Hippocampal formation (tissue), 2 donors: ENCODE results near the gene FAAP20.

Experiments used
- DNase-seq, 2 donors: peaks; one replicate each; lab custom pipeline; 2025; lab: John Stamatoyannopoulos, UW

The FAAP20 gene

DNA sequence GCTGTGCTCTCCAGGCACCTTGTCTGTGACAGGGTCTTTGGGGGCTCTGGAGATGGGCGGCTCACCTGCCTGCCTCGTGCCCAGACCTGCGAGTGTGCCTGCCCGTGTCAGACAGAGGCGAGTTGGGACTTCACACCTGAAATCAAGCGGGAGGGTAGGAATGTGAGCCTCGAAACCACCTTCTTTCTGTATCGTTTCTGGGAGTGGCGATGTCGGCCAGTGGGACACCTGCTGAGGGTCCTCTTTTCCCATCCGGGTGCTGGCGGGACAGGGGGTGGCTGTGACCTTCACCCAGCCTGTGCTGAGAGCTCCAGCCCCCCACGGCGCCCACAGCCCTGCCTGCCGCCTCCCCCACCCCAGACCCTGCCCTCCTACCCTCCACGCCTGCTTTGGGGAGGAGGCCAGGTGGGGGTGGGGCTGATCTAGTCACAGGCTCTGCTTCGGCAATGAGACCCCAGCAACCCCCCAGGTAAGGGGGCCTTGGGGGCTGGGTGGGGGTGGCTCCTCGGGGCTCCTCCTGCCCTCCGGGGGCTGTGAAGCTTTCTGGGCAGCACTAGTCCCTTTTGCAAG, 15.6 kb upstream of the FAAP20 start:
- DNase-seq: no peak

DNA sequence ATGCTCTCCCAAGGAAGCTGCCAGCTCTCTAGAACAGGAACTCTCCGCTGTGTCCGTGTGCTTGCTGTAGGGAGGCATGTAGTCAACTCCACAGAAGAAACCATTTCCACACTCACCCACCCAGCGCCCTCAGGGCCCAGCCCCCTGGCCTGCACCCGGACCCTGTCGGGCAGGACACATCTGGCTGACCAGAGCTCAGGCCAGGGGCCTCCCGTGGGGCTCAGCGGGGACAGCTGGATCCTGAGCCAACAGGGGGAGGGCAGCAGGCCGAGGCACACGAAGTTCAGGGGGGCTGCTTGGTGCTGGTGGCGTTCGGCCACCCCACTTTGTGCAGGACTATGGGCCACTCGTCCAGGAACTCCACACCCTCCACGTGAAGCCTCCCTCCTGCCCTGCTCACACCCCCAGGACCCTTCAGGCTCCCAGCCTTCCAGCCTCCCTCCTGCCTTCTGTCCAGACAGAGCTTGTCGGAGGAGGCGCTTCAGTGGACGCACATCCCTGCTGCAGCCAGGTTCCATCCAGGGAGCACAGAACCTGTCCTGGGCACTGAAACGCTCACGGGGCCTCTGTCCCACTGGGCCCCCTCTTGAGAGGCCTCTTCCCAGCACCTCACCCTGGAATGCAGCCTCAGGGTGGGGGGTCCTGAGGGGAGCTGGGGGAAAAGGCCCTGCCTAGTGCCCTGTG, 15.0 kb upstream of the FAAP20 start:
- DNase-seq: no peak

DNA sequence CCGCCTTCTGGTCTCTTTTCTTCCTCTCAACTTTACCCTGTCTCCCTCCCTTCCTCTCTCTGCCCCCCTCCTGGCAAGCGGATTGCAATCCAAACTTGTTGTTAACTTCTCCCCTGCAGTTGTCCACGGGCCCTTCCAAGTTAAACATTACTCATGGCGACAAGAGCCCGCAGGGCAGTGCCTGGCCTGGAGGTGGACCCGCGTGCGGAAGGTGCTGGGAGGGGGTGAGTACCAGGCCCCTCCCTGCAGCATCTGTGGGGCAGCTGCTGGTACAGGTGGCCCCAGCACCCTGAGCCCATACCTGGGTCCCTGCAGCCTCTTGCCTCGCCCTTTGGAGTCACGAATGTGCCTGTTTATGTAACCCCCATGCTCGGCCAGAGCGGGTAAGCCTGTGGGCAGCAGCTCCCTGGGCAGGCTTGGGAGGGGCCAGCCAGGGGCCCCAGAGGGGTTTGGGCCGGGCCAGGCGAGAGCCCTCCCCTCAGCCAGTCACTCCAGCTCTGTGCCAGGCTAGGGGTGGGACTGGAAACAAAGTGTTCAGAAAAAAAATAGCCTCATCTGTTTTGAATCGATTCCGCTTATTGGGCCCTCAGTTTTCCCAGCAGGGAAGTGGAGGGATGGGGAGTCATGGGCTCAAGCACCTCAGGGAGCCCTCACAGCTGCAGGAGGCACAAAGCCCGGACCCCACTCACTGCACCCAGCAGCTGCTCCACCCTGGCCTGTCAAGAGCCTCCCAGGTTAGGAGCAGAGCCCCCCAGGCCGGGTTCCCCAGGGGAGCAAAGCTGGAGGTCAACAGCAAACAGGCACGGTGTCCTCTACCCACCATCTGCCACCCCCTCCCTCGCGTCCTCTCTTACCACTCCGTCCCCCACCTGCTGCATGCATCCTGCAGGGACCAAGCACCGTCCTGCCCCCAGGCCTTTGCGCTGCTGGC, 14.0 kb upstream of the FAAP20 start:
- DNase-seq: no peak

DNA sequence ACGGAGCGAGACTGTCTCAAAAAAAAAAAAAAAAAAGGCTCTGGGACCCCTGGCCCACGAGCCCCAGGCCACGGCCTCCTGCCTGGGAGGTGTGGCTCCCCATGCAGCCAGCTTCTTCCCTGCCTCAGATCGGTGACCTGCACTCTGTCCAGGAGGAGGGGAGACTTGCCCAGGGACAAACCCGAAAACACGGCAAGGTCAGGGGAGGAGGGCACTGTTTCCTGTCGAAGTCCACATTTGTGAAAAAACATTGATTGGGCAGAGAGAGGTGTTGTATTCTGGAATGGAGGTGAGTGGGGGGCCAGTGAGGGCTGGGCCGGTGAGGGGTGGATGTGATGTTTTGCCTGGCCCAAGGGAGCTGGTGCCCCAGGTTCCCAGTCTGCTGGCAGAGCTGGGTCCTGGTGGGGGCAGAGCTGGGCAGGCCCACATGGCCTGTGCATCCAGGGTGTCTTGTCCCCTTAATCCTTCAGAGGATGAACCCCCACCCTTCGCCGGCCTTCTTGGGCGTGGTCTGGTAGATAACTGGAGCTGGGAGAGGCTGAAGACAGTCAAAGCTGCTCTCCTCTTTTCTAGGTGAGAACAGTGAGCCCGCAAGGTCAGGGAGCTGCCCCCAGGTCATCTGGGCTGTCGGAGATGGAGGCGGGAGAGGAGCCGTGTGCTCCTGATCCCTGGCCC, 12.4 kb upstream of the FAAP20 start:
- no peak for DNase-seq

DNA sequence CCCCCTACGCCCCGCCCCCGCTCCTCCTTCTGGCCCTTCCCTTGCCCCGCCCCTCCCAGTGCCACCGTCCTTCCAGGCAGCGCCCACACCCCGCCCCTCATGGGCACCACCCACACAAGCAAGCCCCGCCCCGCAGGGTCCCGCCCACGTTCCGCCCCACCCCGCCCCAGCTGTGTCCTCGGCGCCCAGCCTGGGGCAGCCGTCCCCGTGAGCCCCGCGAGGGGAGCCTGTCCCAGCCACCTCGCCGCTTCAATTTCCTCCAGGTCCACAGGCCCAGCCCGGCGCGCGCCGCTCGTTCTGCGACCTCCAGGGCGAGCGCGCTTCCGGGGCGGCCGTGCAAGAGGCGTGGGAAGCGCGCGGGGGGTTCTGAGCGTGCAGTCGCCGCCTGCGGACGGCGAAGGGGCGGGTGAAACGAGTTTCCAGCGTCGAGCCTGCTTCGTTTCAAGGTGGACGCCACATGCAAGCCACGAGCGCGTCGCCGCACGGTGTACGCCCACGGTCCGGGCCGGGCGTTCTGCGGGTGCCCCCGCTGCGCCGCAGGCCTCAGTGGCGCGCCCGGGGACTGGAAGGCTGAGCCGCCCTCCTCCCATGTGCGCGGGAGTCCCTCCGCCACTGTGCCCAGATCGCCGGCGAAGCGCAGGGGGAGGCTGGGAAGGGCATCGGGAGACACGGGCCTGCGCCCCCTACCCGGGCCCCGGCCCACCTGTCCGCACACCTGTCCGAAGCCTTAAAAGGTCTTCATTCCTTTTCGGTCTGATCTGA, 10.8 kb upstream of the FAAP20 start:
- peak; percentile 92 to 97 for DNase-seq

DNA sequence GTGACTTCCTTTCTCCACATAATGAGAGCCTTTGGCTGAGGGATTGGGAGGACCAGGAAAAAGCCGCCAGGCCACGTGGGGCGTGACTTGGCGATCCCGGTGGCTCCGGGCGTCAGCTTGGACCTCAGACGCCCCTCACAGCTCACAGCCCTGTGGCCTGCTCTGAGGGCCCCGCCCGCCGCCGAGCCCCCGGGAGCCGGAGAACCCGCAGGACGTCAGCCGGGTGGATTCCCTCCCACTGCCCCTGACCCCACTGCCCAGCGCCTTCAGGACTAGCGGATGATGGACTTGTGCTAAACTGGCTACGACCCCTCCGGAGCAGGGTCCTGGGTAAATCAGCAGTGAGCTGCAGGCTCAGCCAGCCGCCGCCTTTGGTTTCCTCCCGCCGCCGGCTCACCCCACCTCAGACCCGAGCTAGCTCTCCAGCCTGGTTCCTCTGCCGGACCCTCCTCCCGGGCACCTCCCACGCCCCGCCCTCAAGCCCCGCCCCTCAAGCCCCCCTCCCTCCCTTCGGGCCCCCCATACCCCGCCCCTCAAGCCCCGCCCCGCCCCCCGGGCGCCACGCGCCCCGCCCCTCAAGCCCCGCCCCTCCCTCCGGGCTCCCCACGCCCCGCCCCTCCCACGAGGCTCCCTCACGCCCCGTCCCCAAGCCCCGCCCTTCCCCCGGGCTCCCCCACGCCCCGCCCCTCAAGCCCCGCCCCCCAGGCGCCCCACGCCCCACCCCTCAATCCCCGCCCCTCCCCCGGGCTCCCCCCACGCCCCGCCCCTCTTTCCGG, 10.0 kb upstream of the FAAP20 start:
- peak; percentile 85 to 93 for DNase-seq

DNA sequence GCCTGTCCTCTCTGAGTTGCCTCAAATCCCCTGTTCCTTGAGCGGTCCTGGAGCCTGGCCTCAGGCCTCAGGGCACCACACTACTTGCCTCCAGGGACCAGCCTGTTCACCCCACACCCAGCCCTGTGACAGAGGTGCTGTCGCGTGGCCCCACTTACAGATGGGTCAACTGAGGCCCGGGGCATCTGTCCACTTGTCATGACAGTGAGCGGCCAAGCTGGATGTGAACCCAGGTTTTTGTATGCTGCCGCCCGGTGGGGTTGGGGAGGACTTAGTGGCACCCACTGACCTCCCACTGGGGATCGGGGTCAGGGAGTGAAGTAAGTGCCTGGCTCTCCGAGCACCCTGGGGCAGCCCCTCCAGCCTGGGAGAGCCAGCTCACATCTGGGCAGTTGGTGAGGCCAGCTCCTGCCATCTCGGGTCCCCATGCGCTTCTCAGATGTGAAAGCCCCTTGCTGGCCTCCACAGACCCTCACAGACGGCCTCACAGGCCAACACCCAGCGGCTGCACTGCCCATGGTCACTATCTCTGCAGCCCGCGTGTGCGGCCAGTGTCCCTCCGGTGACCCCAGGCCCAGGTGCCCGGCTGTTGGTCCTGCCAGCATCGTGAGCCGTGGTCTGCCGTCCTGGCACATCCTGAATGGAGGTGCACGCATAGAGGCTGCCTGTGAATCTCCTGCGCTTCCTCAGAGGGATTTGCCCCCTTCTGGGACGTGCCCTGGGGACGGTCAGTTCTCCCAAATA, 9.3 kb upstream of the FAAP20 start:
- no peak for DNase-seq

DNA sequence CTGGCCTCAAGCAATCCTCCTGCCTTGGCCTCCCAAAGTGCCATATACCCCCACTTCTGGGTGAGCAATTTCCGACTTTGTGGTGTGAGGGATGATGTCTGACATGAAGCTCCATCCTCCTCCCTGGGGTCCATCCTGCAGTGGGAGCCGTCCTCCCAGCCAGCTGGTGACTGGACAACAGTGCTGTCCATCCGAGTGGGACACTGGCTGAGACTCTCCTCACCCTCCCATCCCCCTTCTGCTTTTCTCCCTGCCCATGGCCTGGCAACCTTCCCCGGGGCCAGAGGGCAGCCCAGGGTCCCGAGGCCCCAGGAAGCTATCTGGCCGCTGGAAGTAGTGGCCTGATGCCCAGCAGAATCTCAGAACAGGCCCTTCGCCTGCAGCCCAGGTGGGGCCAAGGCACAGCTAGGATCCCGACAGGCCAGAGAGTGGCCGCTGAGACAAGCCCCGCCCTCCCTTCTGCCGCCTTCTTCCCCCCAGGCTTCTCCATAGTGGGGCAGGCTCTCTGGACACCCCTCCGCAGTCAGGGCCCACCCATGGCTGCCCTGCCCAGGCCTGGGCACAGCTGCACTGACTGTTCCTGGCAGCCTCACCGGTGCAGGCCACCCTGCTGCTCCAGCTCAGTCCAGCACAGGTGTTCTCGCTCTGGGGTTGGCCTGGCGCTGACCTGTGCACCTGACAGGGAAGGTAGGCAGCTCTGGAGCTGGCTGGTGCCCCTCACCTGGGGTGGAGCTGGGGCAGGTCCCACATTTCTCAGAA, 8.4 kb upstream of the FAAP20 start:
- DNase-seq: no peak

DNA sequence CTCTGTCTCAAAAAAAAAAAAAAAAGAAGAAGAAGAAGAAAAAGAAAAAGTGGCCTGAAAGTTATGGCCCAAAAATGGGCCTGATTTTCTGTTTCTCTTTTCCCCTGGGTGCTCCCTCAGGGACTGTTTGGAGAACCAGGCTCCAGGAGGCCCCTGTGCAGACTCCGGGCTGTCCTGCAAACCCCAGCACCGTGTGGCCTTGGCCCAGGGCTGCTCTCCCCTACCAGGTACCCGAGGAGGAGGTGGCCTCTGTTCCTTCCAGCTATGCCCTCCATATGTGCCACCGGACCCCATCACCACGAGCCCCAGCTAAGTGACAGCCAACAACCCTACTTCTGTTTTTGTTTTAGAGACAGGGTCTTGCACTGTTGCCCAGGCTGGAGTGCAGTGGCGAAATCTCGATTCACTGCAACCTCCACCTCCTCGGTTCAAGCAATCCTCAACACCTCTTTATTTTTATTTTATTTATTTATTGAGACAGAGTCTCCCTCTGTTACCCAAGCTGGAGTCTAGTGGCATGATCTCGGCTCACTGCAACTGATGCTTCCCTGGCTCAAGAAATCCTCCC, 7.5 kb upstream of the FAAP20 start:
- DNase-seq: no peak

DNA sequence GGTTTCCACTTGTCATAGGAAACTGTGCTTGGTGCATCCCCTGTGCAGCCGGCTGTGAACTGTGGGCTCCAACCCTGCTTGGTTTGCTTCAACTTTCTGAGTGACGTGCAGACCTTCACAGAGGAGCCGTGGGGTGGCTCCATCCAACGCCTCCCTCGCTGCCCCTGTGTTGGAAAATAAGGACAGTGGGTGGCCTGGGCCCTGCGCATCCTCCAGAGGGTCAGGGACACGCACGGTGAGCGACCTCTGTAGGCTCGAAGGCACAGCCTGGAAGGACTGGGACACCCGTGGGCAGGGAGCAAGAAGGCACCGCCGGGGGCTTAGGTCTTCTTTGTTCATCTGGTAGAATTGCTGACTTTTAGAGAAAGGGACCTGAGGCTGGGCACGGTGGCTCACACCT, 6.5 kb upstream of the FAAP20 start:
- no peak for DNase-seq

DNA sequence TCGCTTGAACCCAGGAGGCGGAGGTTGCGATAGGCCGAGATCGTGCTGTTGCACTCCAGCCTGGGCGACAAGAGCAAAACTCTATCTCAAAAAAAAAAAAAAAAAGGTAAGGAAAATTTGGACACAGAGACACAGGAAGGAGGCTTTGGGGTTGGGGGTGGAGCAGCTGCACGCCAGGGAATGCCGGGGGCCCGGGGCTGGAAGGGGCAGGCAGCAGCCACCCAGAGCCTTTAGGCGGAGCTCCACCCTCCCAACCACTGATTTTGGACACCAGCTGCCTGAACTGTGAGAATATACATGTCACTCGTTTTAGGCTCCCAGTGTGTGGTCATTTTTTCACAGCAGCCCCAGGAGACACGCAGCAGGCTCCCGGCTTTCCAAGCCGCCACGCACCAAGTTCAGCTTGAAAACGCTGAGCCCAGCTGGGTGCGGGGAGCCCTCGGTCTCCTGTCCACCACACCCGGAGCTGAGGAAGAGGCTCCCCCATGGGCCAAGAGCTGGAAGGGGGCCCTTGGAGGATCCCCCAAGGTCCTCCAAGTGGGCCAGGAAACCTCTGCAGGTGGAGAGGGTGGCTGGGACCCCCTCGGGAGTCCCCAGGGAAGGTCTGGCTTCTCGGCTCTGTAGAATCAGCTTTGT, 5.9 kb upstream of the FAAP20 start:
- DNase-seq: no peak

DNA sequence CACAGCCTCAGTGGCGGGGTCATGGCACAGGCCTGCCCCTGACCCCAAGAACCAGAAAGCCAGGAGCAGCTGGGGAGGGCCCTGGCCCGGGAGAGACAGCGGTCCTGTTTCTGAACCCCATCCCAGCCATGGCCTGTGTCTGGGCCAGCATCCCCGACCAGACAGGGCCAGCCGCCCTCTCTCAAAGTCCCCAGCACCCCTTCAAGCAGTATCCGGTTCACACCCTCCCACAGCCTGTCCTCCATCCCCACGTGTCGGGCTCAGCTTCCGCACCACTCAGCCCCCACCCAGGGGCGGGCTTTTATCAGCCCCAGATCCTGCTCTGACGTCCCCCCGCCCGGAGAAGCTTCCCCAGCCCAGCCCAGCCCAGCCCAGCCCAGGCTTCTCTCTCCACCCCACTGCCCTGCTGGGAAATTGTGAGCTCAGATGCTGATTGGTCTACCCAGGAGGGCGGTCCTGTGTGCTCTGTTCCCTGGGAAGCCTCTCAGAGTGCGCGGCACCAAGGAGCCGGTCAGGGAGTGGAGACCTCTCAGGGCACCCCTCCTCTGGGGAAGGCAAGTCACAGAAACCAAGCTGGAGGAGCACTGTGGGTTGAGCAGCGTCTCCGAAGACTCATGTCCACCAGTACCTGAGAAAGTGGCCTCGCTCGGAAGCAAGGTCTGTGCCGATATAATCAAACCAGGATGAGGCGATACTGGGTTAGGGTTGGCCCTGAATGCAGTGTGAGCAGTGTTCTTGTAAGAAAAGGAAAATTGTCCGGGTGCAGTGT, 4.7 kb upstream of the FAAP20 start:
- peak; percentile 42 to 60 for DNase-seq

DNA sequence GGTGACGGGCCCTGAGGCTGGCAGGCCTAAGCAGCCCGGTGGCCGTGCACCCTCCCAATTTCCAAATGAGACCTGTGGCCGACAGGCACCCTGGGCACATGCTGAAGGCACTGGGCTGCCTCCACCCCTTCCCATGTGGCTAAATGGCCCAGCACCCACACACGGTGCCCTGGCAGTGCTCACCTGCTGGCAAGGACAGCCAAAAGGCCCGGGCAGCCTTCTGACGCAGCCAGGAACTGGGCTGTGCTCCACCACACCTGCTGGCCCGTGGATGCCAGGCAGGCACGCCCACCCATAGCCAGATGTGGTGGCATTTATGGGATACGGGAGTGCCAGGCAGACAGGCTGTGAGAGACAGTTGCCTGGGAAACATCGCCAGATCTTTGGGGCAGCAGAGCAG, 4.0 kb upstream of the FAAP20 start:
- DNase-seq: no peak

DNA sequence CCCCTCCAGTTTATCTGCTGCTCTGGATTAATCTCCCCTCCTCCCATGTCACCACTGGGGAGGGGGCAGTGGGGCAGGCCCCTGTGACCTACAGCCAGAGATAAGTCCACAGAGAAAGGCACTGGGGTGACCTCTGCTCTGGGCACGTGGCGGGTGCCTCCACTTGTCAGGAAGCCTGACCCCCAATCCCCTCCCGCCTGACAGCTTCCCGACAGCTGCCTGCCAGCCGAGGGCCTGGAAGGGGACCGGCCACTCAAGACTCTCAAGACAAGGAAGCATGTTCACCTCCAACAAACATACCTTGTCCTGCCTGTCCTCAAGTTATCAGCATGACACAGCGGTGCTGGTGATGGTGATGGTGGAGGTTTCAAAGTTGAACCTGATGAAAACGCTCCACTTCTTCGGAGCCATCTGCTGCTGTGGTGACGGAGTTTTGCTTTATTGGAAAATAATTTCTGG, 3.2 kb upstream of the FAAP20 start:
- DNase-seq: no peak

DNA sequence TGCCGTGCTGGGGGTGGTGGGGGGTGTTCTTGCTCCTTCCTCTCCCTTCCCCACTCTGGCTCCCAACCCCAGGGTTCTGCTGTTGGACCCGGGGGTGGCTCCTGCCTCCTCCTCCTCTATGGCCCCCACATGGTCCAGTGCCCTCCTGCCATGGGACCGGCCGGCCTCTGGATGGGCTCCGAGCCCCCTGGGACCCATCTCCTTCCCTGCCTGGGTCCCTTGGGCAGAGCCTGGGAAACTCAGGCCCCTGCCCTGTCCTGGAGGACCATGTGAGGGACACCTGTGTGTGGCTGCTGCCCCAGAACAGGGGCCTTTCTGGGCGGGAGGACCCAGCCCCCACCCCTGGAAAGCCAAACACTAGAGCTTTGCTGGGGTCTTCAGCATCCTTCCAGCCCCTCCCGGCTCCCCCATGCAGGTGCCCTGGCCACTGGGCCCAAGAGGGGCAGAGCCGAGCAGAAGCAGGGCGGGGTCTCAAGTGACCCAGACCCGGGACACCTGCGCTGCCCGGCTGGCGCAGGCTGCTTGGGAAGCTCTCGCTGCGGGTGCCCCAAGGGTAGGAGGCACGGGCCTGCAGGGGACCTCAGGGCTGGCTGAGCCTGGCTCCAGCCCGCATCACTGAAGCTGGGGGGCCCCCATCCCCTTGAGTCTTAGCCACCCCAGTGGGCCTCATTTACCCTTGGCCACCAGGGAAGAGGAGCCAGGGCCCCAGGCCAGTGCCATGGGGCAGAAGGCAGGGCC, 2.5 kb upstream of the FAAP20 start:
- no peak for DNase-seq

DNA sequence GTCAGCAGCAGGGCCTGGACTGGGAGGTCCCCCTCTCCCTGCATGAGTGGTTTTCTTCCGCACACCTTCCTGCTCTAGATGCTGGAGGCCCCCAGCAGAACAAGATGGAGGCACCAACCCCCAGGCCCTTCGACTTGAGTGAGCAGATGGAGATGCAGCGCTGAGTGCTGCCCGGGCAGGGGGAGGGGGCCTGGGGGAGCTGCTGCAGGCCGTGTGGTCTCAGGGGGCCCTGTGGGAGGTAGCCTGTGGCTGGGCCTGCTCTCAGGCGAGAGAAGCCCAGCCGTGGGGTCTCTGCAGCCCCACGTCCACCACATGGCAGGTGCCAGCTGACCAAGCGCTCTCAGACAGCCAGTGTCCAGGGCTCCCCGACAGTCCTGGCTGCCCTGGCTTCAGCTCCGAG, 1.2 kb upstream of the FAAP20 start:
- DNase-seq: no peak
